ENCODE results near the gene QPCT.

DNA sequence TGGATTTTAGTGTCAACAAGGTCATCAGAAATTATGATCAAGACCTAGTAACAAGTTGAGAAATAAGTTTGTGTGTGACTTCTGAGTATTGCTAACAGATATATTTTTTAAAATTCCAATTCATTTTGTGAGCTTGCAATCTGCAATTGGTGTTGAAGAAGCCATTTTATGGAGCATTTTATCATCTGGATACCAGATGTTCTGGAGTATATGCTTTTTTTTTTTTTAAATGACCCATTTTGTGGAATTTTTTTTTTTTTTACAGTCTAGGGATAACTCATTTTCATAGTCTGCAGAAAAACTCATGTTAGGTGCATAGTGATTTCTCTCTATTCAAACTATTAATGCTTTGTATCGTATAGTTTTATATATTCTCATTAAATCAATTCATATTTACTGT lies 12.6 kb downstream of the QPCT start:
- TF ChIP-seq, protein P1, sequence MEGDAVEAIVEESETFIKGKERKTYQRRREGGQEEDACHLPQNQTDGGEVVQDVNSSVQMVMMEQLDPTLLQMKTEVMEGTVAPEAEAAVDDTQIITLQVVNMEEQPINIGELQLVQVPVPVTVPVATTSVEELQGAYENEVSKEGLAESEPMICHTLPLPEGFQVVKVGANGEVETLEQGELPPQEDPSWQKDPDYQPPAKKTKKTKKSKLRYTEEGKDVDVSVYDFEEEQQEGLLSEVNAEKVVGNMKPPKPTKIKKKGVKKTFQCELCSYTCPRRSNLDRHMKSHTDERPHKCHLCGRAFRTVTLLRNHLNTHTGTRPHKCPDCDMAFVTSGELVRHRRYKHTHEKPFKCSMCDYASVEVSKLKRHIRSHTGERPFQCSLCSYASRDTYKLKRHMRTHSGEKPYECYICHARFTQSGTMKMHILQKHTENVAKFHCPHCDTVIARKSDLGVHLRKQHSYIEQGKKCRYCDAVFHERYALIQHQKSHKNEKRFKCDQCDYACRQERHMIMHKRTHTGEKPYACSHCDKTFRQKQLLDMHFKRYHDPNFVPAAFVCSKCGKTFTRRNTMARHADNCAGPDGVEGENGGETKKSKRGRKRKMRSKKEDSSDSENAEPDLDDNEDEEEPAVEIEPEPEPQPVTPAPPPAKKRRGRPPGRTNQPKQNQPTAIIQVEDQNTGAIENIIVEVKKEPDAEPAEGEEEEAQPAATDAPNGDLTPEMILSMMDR (IDR thresholded peaks at IDR 0.05), result no peak
- TF ChIP-seq POLR2A (IDR thresholded peaks at IDR 0.05), result no peak

Data from lower leg skin (tissue), 3 donors.